22Rv1 (cell line): ENCODE data around the gene CDC14A.

Experiments used
- ZFX ChIP-seq: fragments of 450-650 bp; IDR thresholded peaks from 2 replicates; pipeline ENCODE4 v1.6.1; 2017; ENCODE audit warnings: antibody characterized with exemption, borderline replicate concordance
- TF ChIP-seq, protein P1 (sequence below): fragments of 450-650 bp; IDR thresholded peaks from 2 replicates; pipeline ENCODE4 v1.5.1; 2017; ENCODE audit warnings: mild to moderate bottlenecking

DNA sequence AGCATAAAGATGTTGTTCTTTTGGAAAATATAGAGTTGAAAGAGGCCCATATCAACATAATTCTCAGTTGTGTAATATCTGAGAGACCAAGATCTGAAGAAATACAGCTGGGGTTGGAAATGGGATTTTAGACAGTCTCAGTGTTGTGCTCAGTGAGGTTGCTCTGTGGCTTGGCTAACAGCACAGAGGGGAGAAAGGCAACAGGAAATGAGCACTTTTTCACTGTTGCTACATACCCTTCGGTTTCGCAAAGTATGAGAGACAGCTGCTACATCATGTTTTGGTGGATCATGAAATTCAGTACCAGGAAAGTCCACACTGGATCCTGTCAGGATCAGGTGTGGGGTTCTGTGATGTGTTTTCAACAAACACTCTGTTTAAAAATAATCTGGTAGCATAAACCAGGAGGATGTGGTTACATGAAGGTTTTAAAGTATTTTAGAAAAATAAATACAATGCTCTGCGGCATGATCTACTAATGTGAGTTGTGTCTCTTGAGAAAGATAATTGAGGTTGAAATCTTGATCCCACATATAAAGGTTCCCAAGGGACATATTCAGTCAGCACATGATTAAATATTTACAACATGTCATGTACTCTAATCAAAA lies 178.7 kb downstream of the CDC14A start:
- TF ChIP-seq, protein P1, sequence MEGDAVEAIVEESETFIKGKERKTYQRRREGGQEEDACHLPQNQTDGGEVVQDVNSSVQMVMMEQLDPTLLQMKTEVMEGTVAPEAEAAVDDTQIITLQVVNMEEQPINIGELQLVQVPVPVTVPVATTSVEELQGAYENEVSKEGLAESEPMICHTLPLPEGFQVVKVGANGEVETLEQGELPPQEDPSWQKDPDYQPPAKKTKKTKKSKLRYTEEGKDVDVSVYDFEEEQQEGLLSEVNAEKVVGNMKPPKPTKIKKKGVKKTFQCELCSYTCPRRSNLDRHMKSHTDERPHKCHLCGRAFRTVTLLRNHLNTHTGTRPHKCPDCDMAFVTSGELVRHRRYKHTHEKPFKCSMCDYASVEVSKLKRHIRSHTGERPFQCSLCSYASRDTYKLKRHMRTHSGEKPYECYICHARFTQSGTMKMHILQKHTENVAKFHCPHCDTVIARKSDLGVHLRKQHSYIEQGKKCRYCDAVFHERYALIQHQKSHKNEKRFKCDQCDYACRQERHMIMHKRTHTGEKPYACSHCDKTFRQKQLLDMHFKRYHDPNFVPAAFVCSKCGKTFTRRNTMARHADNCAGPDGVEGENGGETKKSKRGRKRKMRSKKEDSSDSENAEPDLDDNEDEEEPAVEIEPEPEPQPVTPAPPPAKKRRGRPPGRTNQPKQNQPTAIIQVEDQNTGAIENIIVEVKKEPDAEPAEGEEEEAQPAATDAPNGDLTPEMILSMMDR, result no peak
- TF ChIP-seq ZFX, result no peak
